ENCODE data around the gene FANCC. TPM values are rescaled to one million over a fixed set of nuclear protein-coding genes. Genes with fewer than 3 reads are reported as not detected.

The FANCC gene
- total RNA-seq, 1 donor from 2014 or later, result 6.1 TPM

DNA sequence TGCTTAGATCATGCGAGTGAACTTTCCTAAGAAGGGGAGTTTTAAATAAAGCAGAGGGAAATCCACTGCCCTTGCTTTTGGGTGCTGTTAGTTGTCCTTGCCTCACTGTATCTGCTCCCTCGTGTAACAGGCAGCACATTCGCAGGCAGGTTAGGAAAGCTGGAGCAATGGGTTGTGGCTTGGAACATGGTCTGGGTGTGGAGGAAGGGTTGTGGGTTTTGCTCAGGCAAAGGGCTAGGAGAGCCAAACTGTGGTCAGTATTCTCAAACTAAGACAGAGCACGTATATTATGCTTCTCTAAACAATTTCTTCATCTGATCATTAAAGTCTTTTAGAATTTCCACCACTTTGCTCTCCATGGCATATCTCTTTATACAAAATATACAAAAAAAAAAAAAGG lies 135.7 kb downstream of the FANCC start:
- ATAC-seq, result no peak
- intact Hi-C loops (cut with DNase I), result loop anchor here (2.0 to 10.0 kb wide), 2 partner anchors 57 to 133 kb away; no protein-coding TSS in a partner anchor
- no peak for DNase-seq (ENCODE audit: missing footprints)

DNA sequence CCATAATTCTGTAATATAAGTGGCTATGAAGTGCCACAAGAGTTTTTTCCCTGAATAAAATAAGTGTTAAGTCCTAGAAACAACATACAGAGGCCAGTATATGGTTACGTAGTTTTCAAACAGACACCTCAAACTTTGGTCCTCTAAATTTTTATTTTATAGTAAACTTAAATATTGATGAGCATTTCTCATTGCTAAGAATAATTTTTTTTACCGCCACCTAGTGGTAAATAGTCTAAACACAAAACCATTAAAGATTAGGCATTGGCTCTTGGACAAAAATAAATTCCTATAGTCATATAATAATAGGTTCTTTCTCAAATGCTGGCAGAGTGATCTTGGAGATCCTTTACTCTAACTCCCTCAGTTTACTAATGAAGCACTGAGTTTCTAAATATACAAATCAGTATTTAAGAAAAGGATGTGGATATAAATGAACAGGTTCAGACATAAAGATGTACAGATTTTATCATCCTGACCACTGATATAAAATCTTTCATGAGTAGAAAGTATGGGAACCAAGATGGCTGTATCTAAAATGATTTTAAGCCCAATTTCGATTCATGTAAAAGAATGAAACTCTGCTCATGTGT lies 136.2 kb downstream of the FANCC start:
- no peak for ATAC-seq
- no peak for DNase-seq (ENCODE audit: missing footprints)
- intact Hi-C loops (cut with DNase I), result loop anchor here (10.0 kb wide), 1 partner anchor 57 kb away; no protein-coding TSS in a partner anchor

DNA sequence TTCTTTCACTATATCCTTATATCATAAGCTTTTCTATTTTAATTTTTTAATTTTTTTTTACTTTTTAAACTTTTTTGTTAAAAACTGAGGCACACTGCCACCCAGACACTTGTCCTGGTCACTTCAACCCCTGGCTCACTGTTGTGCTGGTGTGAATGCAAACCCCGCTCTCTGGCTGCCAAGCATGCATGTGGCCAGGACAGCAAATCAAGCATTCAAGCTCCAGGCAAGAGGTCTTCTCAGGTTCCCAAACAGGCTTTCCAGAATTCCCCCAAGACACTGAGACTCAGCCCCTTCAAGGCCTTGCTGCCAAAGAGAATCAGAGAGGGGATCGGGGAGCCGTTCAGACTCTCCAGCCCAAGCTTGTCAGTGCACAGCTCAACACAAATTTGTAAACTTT lies 139.9 kb downstream of the FANCC start:
- no peak for ATAC-seq
- intact Hi-C loops (cut with DNase I), result no loop called here
- no peak for DNase-seq (ENCODE audit: missing footprints)

DNA sequence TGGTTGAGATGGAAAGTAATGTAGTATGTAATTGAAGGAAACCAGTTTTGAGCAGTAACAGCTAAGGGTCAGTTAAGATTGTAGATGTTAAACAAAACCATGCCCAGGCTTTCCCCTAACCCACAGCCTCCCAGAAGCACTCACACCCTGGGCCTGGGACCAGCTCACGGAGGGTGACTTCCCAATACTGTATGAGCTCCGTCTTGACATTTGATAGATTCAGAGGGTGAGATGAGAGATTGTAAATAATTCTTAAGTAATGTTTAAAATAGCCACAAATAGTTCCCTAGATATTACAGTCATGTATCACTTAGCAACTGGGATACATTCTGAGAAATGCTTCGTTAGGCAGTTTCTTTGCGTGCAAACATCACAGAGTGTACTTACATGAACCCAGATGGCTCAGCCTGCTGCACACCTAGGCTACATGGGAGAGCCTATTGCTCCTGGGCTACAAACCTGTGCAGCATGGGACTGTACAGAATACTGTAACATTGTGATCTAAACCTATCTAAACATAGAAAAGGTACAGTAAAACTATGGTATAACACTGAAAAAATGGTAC lies 140.7 kb downstream of the FANCC start:
- ATAC-seq (no peak), DNase-seq (ENCODE audit: missing footprints) (no peak)
- intact Hi-C loops (cut with DNase I), result no loop called here

DNA sequence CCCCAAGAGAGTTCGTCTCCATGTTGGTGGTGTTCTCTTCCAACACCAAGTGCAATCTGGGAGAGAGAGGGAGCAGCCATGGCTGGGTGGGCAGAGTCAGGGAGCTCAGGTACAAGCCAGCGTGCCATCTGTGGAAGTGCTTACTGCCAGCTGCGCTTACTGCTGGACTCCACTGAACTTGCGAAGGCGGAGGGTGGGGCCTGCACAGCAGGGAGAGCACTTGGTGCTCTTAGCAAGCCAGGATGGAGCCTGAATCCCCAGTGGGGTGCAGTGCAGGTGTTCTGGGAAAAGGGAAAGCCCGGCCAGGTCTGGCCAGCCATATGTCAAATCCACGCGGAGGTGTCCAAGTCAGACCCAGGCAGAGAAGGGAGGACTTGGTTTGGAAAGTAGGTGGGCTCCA lies 142.0 kb downstream of the FANCC start:
- intact Hi-C loops (cut with DNase I), result no loop called here
- no peak for ATAC-seq
- DNase-seq (ENCODE audit: missing footprints), result no peak

DNA sequence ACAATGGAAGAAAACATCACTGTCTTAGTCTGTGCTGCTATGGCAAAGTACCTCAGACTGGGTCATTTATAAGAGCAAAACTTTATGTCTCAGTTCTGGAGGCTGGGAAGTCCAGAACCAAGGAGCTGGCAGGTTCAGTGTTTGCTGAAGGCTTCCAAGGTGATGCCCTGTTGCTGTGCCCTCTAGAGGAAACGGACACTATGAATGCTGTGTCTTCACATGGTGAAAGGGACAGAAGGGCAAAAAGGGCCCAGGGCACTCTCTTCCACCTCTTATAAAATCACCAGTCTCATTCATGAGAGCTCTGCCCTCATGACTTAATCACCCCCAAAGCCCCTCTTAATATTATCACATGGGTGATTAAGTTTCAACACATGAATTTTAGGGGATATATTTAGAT lies 143.5 kb downstream of the FANCC start:
- DNase-seq (ENCODE audit: missing footprints), result no peak
- no peak for ATAC-seq
- intact Hi-C loops (cut with DNase I), result no loop called here

DNA sequence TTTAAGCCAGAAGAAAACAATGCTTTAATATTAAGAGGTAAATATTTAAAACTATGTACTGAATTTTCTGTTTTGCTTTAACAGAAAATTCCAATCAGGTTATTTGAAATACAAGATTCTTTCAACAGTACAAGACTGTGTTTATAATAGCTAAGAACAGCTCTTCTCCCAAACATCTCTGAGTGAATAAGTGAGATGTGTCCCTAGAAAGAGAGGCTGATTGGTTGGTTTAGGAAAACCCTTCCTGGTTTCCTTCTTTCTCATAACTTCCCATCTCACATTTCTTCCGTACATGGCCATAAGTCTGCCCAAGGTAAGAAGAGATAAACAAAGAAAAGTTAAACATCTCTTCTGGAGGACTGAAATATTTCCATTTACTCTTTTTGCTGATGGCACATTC lies 145.9 kb downstream of the FANCC start:
- ATAC-seq (no peak), DNase-seq (ENCODE audit: missing footprints) (no peak)
- intact Hi-C loops (cut with DNase I), result no loop called here

DNA sequence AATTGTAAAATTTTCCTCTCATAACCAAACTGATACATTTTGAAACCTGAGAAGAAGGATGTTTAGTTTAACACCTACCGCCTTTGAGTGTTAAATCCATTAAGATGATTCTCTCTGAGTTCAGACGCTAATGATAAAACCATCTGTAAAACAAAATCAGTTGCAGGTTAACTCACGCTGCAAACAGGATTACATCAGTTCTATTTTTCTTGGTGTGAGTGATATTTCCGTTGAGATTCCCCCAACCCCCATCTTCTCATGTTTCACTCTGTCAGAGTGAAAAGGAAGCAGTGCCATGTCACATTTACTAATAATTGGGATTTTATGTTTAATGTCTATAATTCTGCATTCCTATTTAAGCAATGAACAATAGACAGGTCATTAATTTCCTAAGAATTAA lies 146.5 kb downstream of the FANCC start:
- intact Hi-C loops (cut with DNase I), result no loop called here
- no peak for ATAC-seq
- no peak for DNase-seq (ENCODE audit: missing footprints)

DNA sequence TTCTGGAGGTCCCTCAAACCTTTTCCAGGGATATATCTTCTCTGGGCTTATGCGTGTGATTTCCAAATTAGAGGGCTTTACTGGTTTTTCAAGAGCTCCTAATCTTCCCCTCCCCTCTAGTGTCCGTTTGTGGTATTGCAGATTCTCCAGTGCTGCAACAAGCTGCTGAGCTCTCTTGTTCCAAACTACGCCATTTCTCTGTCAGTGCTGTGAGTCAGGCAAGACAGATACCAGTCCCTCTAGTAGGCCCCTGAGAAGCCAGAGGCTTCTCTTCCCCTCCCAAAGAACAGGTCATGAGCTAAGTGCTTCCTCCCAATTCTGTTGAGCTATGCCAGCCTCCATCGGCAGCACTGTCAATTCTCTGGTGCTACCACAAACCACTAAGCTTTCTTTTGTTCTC lies 149.5 kb downstream of the FANCC start:
- DNase-seq (ENCODE audit: missing footprints) (no peak), ATAC-seq (no peak)
- intact Hi-C loops (cut with DNase I), result no loop called here

DNA sequence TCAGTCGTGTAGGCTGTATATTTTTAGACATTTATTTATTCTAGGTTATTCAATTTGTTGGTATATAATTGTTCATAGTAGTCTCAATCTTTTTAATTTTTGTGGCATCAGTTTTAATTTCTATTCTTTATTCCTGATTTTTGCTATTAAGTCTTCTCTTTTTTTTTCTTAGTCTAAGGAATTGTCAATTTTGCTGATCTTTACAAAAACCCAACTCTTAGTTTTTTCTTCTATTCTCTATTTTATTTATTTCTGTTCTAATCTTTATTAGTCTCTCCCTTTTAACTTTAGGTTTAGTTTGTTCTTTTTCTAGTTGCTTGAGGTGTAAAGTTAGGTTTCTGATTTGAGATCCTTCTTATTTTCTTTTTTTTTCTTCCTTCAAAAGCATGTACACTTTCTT lies 152.5 kb downstream of the FANCC start:
- intact Hi-C loops (cut with DNase I), result no loop called here
- DNase-seq (ENCODE audit: missing footprints) (no peak), ATAC-seq (no peak)

DNA sequence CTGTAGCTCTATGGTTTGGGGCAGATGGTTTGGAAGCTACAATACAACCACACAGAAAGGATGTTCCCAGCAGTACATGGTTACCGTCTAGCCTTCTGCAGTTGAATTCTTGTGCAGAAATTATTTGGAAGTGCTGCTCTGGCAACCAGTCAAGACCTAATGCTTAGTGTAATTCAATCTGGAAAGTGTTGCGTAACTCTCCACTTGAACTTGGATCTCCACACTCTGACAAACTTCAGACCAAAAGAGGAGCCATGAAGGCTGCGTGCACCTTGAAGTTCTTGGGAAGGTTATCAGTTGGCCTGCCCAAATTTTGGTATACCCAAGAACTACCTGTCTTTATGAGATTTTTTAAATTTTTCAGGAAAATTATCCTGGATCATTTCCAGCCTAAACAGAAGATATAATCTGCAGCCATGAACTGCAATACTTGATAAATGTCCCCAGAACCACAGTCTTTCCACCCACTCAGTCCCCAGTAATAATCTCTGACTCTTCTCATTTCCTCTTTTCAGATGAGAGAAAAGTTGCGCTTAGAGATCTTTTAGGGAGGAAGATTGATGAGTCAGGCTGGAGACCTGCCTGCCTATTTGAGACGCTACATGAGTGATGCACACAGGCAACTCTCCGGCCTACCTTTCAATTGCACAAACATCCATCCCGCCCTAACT lies 159.9 kb downstream of the FANCC start:
- ATAC-seq (peak; percentile 93), DNase-seq (ENCODE audit: missing footprints) (no peak)

DNA sequence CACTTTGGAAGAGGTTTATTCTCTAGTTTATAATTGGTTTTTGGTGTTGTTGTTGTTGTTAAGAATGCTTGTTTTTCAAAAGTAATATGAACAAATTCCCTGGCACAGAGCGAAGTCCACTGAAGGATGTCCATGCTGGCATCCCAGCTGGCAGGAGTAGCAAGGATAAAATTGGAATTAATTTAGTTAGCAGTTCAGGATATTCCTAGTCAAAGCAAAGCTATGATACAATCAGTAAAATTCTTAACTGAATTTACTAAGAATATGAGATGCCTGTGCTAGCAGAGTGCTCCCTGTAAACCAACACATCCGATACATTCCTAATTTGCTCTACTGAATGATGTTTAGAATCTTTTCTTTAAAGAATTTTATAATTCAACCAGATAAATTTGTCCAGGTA lies 161.4 kb downstream of the FANCC start:
- intact Hi-C loops (cut with DNase I), result no loop called here
- no peak for ATAC-seq
- DNase-seq (ENCODE audit: missing footprints), result no peak

More for the DNA sequence above, 159.9 kb downstream of the FANCC start:
- intact Hi-C loops (cut with DNase I), result no loop called here

DNA sequence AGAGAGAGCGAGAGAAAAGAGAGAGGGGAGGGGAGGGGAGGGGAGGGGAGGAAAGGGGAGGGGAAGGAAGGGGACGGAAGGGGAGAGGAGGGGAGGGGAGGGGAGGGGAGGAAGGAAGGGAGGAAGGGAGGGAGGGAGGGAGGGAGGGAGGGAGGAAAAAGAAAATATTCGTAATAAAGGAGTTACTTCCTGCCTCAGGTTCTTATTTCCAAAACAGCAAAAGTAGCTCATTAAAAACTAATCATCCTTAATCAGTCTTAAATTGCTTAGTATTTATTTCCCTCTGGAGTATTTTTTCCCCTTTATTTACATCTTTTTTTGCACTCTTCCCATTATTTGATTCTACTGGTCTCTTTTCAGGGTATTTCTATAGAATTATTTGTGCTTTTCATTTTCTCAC lies 162.3 kb downstream of the FANCC start:
- intact Hi-C loops (cut with DNase I), result no loop called here
- ATAC-seq (no peak), DNase-seq (ENCODE audit: missing footprints) (no peak)

DNA sequence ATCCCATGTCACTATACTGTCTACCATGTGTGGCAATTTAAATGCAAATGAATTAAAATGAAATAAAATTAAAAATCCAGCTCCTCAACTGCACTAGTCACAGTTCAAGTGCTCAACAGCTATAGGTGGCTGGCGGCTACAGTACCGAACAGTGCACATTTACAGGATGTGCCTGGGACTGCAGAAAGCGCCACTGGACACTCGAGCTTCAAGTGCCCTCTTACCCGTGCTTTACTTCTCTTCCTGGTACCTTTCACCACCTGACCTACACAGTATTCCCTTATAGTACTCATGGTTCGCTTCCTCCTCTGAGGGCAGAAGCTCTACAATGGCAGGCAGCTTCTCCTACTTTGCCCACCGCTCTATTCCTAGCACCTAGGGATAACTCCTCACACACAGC lies 166.6 kb downstream of the FANCC start:
- intact Hi-C loops (cut with DNase I), result no loop called here
- no peak for ATAC-seq
- no peak for DNase-seq (ENCODE audit: missing footprints)

DNA sequence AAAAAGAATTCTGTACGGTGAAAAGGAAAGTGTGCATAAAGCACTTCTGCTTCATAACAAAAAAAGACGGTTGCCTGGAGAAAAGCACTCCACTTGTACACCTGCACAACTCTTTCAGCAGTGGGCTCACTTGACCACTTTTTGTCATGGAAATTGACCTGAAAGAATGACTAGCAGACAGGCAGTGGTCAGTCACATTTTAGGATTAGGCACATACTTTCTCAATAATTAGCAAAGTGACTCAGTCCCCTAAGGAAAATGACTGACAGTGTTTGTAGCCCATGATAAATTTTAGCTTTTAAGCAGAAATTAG lies 169.3 kb downstream of the FANCC start:
- intact Hi-C loops (cut with DNase I), result no loop called here
- no peak for ATAC-seq
- no peak for DNase-seq (ENCODE audit: missing footprints)

DNA sequence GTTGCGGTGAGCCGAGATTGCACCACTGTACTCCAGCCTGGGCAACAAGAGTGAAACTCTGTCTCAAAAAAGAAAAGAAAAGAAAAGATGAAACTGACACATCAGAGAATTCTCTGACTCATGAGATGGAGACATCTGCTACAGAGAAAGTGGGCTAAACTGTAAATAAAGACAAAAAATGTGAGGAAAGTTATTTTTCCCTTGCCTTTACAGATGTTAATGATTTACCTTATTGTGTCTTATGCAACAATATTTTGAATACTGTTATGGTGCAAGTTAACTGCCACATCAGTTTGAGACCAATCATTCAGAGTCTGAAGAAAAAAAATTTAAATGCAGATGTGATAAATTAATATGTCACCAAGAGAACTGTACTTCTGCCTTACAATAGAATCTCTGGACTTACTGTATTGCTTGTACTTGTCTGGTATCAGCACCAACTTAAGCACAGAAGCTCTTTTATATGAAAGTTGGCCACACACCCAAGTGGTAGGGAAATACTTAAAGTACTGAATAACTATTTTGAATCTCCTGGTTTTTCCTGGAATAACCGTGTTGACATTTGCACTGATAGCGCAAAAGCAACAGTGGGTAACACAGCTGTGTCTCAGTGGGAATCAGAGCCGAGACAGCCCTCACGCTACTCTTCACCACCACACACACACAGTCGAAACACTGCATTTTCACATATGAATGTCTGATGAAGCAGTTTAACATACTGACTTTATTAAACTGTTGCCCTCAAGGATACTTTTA lies 169.9 kb downstream of the FANCC start:
- DNase-seq (ENCODE audit: missing footprints) (no peak), ATAC-seq (no peak)
- intact Hi-C loops (cut with DNase I), result no loop called here

DNA sequence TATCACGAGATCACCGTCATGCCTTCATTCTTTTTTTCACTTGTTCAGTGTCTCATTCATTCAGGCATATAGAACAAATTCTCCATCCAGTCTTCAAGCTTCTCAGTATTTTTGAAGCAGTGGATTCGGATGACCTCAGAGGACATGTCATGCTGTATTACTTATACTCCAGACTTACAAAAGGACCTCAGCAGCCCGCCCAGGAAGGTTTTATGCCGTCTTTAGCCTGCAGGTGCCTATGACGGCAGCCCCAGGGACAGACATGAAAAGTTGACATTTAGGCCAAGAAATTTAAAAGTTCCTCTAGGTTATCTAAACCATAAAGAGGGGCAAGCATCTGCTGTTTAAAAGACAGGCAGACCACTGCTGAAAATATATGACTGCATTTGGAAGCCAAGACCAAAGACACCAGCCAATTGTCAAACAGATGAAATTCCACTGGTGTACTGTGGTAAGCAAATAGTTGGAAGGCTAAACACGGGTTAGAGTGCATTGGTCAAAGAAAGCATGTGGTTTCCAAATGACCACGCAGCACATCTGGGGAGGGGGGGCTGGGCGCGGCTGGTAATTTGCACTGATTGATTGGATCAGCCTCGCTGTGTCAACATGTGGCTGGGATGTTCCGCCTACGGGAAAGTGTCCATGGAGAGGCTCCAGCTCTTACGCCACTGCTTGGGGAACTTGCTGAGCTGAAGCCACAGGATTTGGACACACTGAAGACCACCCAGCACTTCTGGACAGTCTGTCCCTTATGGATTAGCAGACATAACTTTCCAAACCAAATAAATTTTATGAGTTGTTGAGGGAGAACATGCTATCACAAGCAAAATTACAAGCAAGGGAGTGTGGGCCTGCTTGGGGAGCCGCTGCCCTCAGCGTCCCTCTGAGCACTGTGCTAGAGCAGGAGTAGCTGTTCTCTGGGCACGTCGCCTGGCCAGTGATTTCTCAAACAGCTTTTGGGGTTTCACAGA lies 173.6 kb downstream of the FANCC start:
- ATAC-seq (peak; percentile 93), DNase-seq (ENCODE audit: missing footprints) (peak; percentile 90)
- intact Hi-C loops (cut with DNase I), result no loop called here

DNA sequence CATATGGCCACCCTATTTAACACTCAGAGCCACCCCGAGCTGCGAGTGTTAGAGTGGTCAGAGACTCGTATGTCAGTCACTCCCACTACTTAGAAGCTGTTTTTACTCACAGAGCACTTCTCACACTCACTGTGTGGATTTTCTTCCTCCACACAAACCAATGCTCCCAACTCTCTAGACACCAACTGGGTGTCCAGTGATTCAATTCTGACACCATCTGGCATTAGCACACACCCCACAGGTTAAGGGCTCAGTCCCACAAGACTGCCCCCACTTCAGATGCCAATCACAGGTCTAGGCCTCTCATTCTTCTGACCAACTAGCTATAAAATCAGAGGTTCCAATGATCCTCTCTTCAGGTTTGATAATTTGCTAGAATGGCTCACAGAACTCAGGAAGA lies 174.8 kb downstream of the FANCC start:
- intact Hi-C loops (cut with DNase I), result no loop called here
- no peak for ATAC-seq

DNA sequence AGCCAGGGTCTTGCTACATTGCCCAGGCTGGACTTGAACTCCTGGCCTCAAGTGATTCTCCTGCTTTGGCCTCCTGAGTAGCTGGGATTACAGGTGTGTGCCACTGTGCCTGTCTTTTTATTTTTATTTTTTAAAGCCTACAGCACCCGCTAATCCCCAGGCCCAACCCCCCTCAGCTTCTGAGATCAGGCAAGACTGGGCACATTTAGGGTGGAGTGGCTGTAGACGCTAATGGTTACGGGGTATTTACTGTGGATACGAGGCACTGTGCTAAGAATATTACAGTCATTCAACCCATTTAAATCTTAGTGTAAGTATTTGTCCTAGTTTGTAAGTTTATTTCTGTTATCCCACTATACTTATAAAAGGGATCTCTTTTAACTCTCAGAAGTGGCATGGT lies 175.2 kb downstream of the FANCC start:
- no peak for DNase-seq (ENCODE audit: missing footprints)
- intact Hi-C loops (cut with DNase I), result no loop called here
- ATAC-seq, result no peak

More for the DNA sequence above, 174.8 kb downstream of the FANCC start:
- DNase-seq (ENCODE audit: missing footprints), result no peak
